B cell (primary cell): Measurements from ENCODE around the gene ATG3. TPM values are rescaled to one million over a fixed set of nuclear protein-coding genes. Genes with fewer than 3 reads are reported as not detected.
"Not testable (repeated sequence)": the region's sequence is repeated elsewhere in the genome, so short reads cannot be mapped to it uniquely, and the experiment has no call there.

Experiments used
- ATAC-seq: fragments of 200-7000 bp; cut with Tn5 transposase; one replicate; pipeline ENCODE4 v1.10.0; 2021; ENCODE audit warnings: low read depth, mild to moderate bottlenecking, moderate number of reproducible peaks, moderate library complexity
- CTCF ChIA-PET: fragments of 350-600 bp; sonication (Branson Sonifier 250); formaldehyde crosslinking; loops from one replicate; lab custom pipeline; 2021; ENCODE audit warnings: antibody characterized with exemption, inconsistent platforms; lab: Charles Lee
- POLR2A ChIA-PET: fragments of 350-600 bp; sonication (Branson Sonifier 250); formaldehyde crosslinking; loops from one replicate; lab custom pipeline; 2021; ENCODE audit warnings: antibody characterized with exemption; lab: Charles Lee
- DNase-seq: peaks from one replicate; pipeline ENCODE4 v3.0.0; 2013
- H2AFZ ChIP-seq: 2 replicates; pipeline ENCODE4 v1.6.1; 2012; ENCODE audit warnings: mild to moderate bottlenecking, low read depth, low read length; ENCODE audit not compliant: insufficient read depth, poor library complexity, severe bottlenecking
- H3K27ac ChIP-seq, 2 donors: 1 replicate in 1 of 2; 2 replicates in 1 of 2; pipeline ENCODE4 v1.5.1; 2012 to 2013; ENCODE audit warnings: low read length in 2 of 2, mild to moderate bottlenecking in 2 of 2, moderate library complexity in 1 of 2
- H3K27me3 ChIP-seq, 4 experiments: fragments of 200-600 bp in 1 of 4; sonication (generic) in 1 of 4; replicated peaks in 1 of 4; 1 replicate in 2 of 4; 2 replicates in 2 of 4; pipeline versions ENCODE4 v1.6.1 to v1.7.0; 2013 to 2016; ENCODE audit warnings: low read length in 3 of 4, mild to moderate bottlenecking in 2 of 4, mixed read lengths in 1 of 4, moderate library complexity in 1 of 4; ENCODE audit not compliant: insufficient read depth in 4 of 4, control insufficient read depth in 3 of 4; ENCODE audit errors: control extremely low read depth in 1 of 4
- H3K36me3 ChIP-seq, 2 experiments: replicated peaks in 1 of 2; 1 replicate in 1 of 2; 2 replicates in 1 of 2; pipeline versions ENCODE4 v1.6.1 to v1.7.1; 2013; ENCODE audit warnings: low read length in 1 of 2; ENCODE audit not compliant: insufficient read depth in 2 of 2, control insufficient read depth in 1 of 2; ENCODE audit errors: control extremely low read depth in 1 of 2, extremely low read depth in 1 of 2
- H3K4me1 ChIP-seq, 2 donors: fragments of 200-600 bp in 1 of 2; sonication (generic) in 1 of 2; 1 replicate in 1 of 2; 2 replicates in 1 of 2; pipeline versions ENCODE4 v1.5.1 to v1.6.1; 2013 to 2017; ENCODE audit warnings: low read length in 2 of 2; ENCODE audit not compliant: control insufficient read depth in 2 of 2, insufficient read depth in 2 of 2
- H3K4me2 ChIP-seq: replicated peaks from 2 replicates; pipeline ENCODE3; 2012; ENCODE audit warnings: mild to moderate bottlenecking, low read depth, low read length; ENCODE audit not compliant: poor library complexity, severe bottlenecking
- H3K4me3 ChIP-seq, 5 experiments: fragments of 200-600 bp in 1 of 5; sonication (generic) in 1 of 5; 1 replicate in 3 of 5; 2 replicates in 2 of 5; pipeline versions ENCODE4 v1.5.1 to v1.7.0; 2011 to 2016; ENCODE audit warnings: low read length in 4 of 5, mild to moderate bottlenecking in 4 of 5, low read depth in 2 of 5, control low read depth in 1 of 5, moderate library complexity in 1 of 5; ENCODE audit not compliant: insufficient read depth in 1 of 5; ENCODE audit errors: control extremely low read depth in 1 of 5, extremely low read depth in 1 of 5
- H3K79me2 ChIP-seq: fragments of 200-600 bp; sonication (generic); one replicate; pipeline ENCODE4 v1.6.0; 2016; ENCODE audit warnings: low read length; ENCODE audit not compliant: control insufficient read depth, insufficient read depth
- H3K9ac ChIP-seq: fragments of 200-600 bp; sonication (generic); 2 replicates; pipeline ENCODE4 v1.6.1; 2017; ENCODE audit warnings: mild to moderate bottlenecking, low read length, moderate library complexity
- H3K9me3 ChIP-seq, 3 donors: one replicate each; pipeline versions ENCODE4 v1.6.1 to v1.7.1; 2013; ENCODE audit warnings: low read length in 2 of 3; ENCODE audit not compliant: control insufficient read depth in 2 of 3, insufficient read depth in 1 of 3; ENCODE audit errors: control extremely low read depth in 1 of 3
- H4K20me1 ChIP-seq: 2 replicates; pipeline ENCODE4 v1.6.0; 2012; ENCODE audit warnings: mild to moderate bottlenecking, low read length; ENCODE audit not compliant: insufficient read depth, control insufficient read depth, poor library complexity, severe bottlenecking
- H3K27ac Mint-ChIP-seq: one replicate; pipeline ENCODE4 v1.8.0; 2021; ENCODE audit warnings: mixed read lengths
- H3K27me3 Mint-ChIP-seq: one replicate; pipeline ENCODE4 v1.8.0; 2021; ENCODE audit warnings: mixed read lengths
- H3K4me1 Mint-ChIP-seq: one replicate; pipeline ENCODE4 v1.8.0; 2021; ENCODE audit warnings: mixed read lengths
- H3K4me3 Mint-ChIP-seq: one replicate; pipeline ENCODE4 v1.8.0; 2021; ENCODE audit warnings: mixed read lengths
- H3K9me3 Mint-ChIP-seq: one replicate; pipeline ENCODE4 v1.8.0; 2022; ENCODE audit warnings: mixed read lengths; ENCODE audit not compliant: insufficient read depth
- CTCF ChIP-seq: fragments of 200-600 bp; IDR thresholded peaks from one replicate; pipeline ENCODE4 v1.8.0; 2022; ENCODE audit warnings: antibody characterized with exemption, mild to moderate bottlenecking
- EZH2 ChIP-seq: IDR thresholded peaks from 2 replicates; pipeline ENCODE4 v1.6.1; 2012; ENCODE audit warnings: borderline replicate concordance, low read depth, mild to moderate bottlenecking, moderate library complexity, low read length; ENCODE audit not compliant: insufficient read depth, poor library complexity, severe bottlenecking
- WGBS: methylation state at CpG from one replicate; pipeline ENCODE4 v1.1.5; 2013; ENCODE audit warnings: missing lambda C conversion rate; ENCODE audit not compliant: insufficient coverage; 5-methylcytosine and 5-hydroxymethylcytosine counted together
- intact Hi-C: fragments of 100-400 bp; cut with micrococcal nuclease; formaldehyde crosslinking; loops from one replicate; pipeline ENCODE4 v1.10.0; 2022
- polyA plus RNA-seq: library from polyadenylated mRNA; depleted of rRNA; stranded (reverse); fragments of >200 nt; gene quantifications from 2 replicates; pipeline ENCODE4 v1.2.3, GENCODE V29; 2012
- total RNA-seq, 2 donors: library from RNA; stranded (reverse); fragments of 120-200 nt in 1 of 2; gene quantifications; 1 replicate in 1 of 2; 2 replicates in 1 of 2; pipeline versions ENCODE4 v1.2.3 to v1.2.4, GENCODE V29; 2013 to 2022

The ATG3 gene
- total and polyA plus RNA-seq, 2 donors (not counting 1 experiment from before 2014, with no cell fraction given): 25.2 to 54.9 TPM

GRCh38 chr3:112519424-112520001 is 42.2 kb downstream of the ATG3 start:
- DNase-seq: peak; percentile 79
- peak overlapping the region in 1 of 2 donors; percentile 74 for H3K27ac ChIP-seq
- no peaks in the 10 kb centered on the region for H3K27me3 ChIP-seq
- H3K4me3 ChIP-seq: no peak overlapping the region
- peaks cover 21 to 32% of the 10 kb centered on the region in 2 donors for H3K4me1 ChIP-seq
- no peaks in the 10 kb centered on the region for H3K27me3 Mint-ChIP-seq
- H3K9me3 ChIP-seq: peaks cover 0 to 3% (median 0%) of the 10 kb centered on the region in 3 donors
- peaks cover 2% of the 10 kb centered on the region for H3K9me3 Mint-ChIP-seq
- WGBS: no CpG with 5 or more reads among the region's 2 CpGs
- peak overlapping the region; percentile 49 for H3K4me3 Mint-ChIP-seq
- H3K4me2 ChIP-seq: peak overlapping the region; percentile 49
- TF ChIP-seq EZH2 (no peak), CTCF (peak; percentile 89)
- no peak overlapping the region for H3K9ac ChIP-seq
- CTCF ChIA-PET: interaction anchor here (0.6 to 7.4 kb wide), 23 partner anchors 12 to 492 kb away, joined by 3 to 64 read pairs (median 7); partner anchors contain the start of genes CD200 and SLC9C1
- H3K27ac Mint-ChIP-seq: peak overlapping the region; percentile 87
- H4K20me1 ChIP-seq: no peaks in the 10 kb centered on the region
- H2AFZ ChIP-seq: no peak overlapping the region
- intact Hi-C loops: loop anchor here (1.0 to 5.0 kb wide), 7 partner anchors 15 to 407 kb away; partner anchors contain the start of gene BTLA
- POLR2A ChIA-PET: interaction anchor here (0.8 kb wide), 1 partner anchor 21 kb away, joined by 3 read pairs; the partner anchor contains the start of gene BTLA
- peak; percentile 86 for ATAC-seq
- H3K4me1 Mint-ChIP-seq: peaks cover 35% of the 10 kb centered on the region
- no peaks in the 10 kb centered on the region for H3K36me3 ChIP-seq
- H3K79me2 ChIP-seq: peaks cover 22% of the 10 kb centered on the region

GRCh38 chr3:112518970-112519369 is 42.8 kb downstream of the ATG3 start:
- not testable (repeated sequence) for H2AFZ ChIP-seq, H3K9me3 Mint-ChIP-seq, H3K27me3 Mint-ChIP-seq, H4K20me1 ChIP-seq, H3K36me3 ChIP-seq, H3K4me3 ChIP-seq, H3K9me3 ChIP-seq, H3K9ac ChIP-seq, H3K27me3 ChIP-seq
- ChIA-PET POLR2A (interaction anchor here (0.8 to 0.9 kb wide), 2 partner anchors 20 to 185 kb away, joined by 3 read pairs; partner anchors contain the start of gene BTLA), CTCF (interaction anchor here (0.8 to 7.4 kb wide), 23 partner anchors 11 to 409 kb away, joined by 3 to 64 read pairs (median 4); partner anchors contain the start of genes BTLA, CD200 and SLC9C1)
- intact Hi-C loops: loop anchor here (1.0 to 5.0 kb wide), 7 partner anchors 15 to 407 kb away; partner anchors contain the start of gene BTLA
- WGBS: no CpG with 5 or more reads among the region's 3 CpGs
- DNase-seq: peak; percentile 54
- ATAC-seq: peak; percentile 48
- Histone ChIP-seq H3K4me1 (peaks cover 26 to 38% of the 10 kb centered on the region in 2 donors), H3K79me2 (peaks cover 24% of the 10 kb centered on the region), H3K4me2 (peak overlapping the region; percentile 49), H3K27ac (peak overlapping the region; percentile 34 to 74)
- peak overlapping the region; percentile 87 for H3K27ac Mint-ChIP-seq
- H3K4me3 Mint-ChIP-seq: peak overlapping the region; percentile 49
- peaks cover 40% of the 10 kb centered on the region for H3K4me1 Mint-ChIP-seq
